GM21619 (cell line): ENCODE results near the gene HOXD12.

Source experiments
- ATAC-seq: cut with Tn5 transposase; IDR thresholded peaks from one replicate; pipeline ENCODE4 v1.9.1; 2021; ENCODE audit not compliant: unreplicated experiment

Gene HOXD12

GRCh38 chr2:176092270-176093144 lies 7.1 kb upstream of the HOXD12 start, which contains the start of gene HOXD13:
HOXD13 (plus strand) TSS chr2:176092721; CDS start chr2:176092891, 170 bp downstream.
- ATAC-seq = no peak

- no peak for ATAC-seq
Measured at GRCh38 chr2:176093145-176093897, 6.3 kb upstream of the HOXD12 start.

GRCh38 chr2:176093898-176094249 lies 5.7 kb upstream of the HOXD12 start:
- no peak for ATAC-seq

- ATAC-seq = no peak
Measured at GRCh38 chr2:176094349-176094748, 5.2 kb upstream of the HOXD12 start.

- no peak for ATAC-seq
Measured at GRCh38 chr2:176095421-176095820, 4.2 kb upstream of the HOXD12 start.

GRCh38 chr2:176096243-176096985 lies 3.2 kb upstream of the HOXD12 start:
- no peak for ATAC-seq

GRCh38 chr2:176096986-176097819 lies 2.4 kb upstream of the HOXD12 start:
- ATAC-seq = peak; percentile 90

GRCh38 chr2:176097820-176098365 lies 1.7 kb upstream of the HOXD12 start:
- no peak for ATAC-seq

- no peak for ATAC-seq
Measured at GRCh38 chr2:176098366-176099158, 1.0 kb upstream of the HOXD12 start.

- no peak for ATAC-seq
Measured at GRCh38 chr2:176099159-176099727, 352 bp upstream of the HOXD12 start.

GRCh38 chr2:176100547-176101140 lies 1.0 kb downstream of the HOXD12 start:
- no peak for ATAC-seq

GRCh38 chr2:176101216-176101830 lies 1.7 kb downstream of the HOXD12 start:
- ATAC-seq = no peak

- ATAC-seq = no peak
Measured at GRCh38 chr2:176101842-176102241, 2.2 kb downstream of the HOXD12 start.

- ATAC-seq = no peak
Measured at GRCh38 chr2:176102309-176102866, 2.8 kb downstream of the HOXD12 start.

GRCh38 chr2:176103194-176103593 lies 3.6 kb downstream of the HOXD12 start:
- ATAC-seq = no peak

- no peak for ATAC-seq
Measured at GRCh38 chr2:176103742-176104315, 4.2 kb downstream of the HOXD12 start.

- ATAC-seq = no peak
Measured at GRCh38 chr2:176104316-176105077, 4.9 kb downstream of the HOXD12 start.
